ENCODE data around the gene PSMB7. TPM values are rescaled to one million over a fixed set of nuclear protein-coding genes. Genes with fewer than 3 reads are reported as not detected.
"Not testable (repeated sequence)": the region's sequence is repeated elsewhere in the genome, so short reads cannot be mapped to it uniquely, and the experiment has no call there.

The PSMB7 gene
- total RNA-seq, 1 donor, result 209 TPM

DNA sequence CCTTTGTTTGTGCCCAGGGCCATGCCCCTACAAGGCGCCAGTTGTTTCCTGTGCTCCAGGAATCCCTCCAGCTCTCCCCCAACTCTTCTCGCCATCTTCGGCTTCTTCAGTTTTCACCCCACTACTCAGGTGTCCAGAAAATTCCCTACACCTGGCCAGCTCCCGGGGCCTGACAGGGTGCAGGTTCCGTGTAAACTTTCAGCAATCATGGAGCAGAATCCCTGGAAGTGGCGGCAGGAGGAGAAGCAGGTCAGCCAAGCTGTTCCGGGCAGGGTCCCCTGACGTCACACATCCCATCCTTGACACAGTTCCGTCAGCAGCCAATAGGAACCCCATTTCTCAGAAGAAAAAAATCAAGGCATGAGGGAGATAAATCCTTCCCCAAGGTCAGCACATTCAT, 22.8 kb upstream of the PSMB7 start:
- no peak for TF ChIP-seq CTCF (IDR thresholded peaks at IDR 0.05; ENCODE audit: insufficient read depth, low read length)
- no peak overlapping the region for H3K4me3 ChIP-seq (ENCODE audit: low read depth, low read length)
- DNase-seq (ENCODE audit: low read depth), result no peak

DNA sequence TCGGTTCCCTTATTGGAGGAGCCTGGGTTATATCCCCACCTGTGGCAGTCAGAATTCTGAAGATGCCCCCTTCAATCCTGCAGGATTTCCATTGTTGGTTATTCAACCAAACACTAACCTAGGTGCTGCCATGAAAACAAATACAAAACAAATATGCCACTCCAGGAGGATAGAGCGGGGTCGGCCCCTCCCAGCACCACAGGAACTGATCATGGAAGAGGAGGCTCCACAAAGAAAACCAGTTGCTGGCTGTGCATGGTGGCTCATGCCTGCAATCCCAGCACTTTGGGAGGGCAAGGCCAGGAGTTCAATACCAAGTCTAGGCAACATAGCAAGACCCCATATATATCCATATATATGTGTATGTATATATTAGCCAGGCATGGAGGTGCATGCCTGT, 21.8 kb upstream of the PSMB7 start:
- H3K4me3 ChIP-seq (ENCODE audit: low read depth, low read length), result no peak overlapping the region
- DNase-seq (ENCODE audit: low read depth), result no peak
- TF ChIP-seq CTCF (IDR thresholded peaks at IDR 0.05; ENCODE audit: insufficient read depth, low read length), result no peak

GRCh38 chr9:124436320-124436719, 21.1 kb upstream of the PSMB7 start:
- TF ChIP-seq CTCF (IDR thresholded peaks at IDR 0.05; ENCODE audit: insufficient read depth, low read length), result no peak
- DNase-seq (ENCODE audit: low read depth), result no peak

DNA sequence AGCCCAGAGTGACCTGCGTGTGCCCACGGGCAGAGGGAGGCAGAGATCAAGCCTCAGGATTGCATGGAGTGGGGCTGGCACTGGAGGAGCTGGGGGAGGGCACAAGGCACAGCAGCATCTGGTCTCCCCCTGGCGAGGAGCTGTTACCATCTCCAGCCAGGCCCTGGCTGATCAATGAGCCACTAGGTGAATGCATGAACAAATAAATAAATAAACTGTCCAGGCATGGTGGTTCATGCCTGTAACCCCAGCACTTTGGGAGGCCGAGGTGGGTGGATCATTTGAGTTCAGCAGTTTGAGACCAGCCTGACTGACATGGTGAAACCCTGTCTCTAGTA, 14.3 kb upstream of the PSMB7 start:
- no peak overlapping the region for H3K4me3 ChIP-seq (ENCODE audit: low read depth, low read length)
- DNase-seq (ENCODE audit: low read depth), result no peak
- TF ChIP-seq CTCF (IDR thresholded peaks at IDR 0.05; ENCODE audit: insufficient read depth, low read length), result no peak

More at GRCh38 chr9:124436320-124436719, 21.1 kb upstream of the PSMB7 start:
- no peak overlapping the region for H3K4me3 ChIP-seq (ENCODE audit: low read depth, low read length)

DNA sequence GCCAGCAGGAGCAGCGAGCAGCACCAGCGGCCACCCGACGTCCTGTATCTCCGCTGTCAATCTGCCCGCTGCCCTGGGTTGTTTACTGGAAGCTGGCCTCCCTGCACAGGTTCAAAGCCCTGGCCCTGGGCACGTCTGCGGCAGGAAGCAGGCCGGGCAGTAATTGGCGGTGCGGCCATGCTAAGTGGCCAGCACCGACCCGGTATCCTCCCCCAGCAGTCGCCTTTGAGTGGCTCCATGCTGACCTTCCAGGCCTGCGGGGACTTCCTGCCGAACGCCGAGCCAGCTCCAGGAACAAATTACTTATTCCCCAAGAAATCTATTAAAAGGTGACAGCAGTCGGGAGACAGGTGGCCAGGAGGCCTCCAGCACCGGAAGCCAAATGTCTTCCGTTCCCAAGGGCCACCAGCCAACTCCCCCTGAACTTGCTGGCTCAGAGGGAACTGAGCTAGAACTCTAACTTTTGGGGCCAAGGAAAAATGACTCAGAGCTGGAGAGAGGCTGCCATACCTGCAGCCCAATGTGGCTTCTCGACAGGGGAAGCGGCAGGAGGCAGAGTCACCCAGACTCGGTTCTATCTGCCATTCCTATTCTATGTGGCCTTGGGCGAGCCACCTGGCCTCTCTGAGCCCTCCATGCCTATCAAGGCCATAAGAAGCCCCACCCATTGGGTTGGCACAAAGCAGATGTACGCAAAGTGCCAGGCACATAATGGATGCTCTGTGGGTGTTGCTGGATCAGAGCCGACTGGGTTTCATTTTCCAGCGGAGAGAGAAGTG, 13.7 kb upstream of the PSMB7 start:
- no peak overlapping the region for H3K4me3 ChIP-seq (ENCODE audit: low read depth, low read length)
- no peak for TF ChIP-seq CTCF (IDR thresholded peaks at IDR 0.05; ENCODE audit: insufficient read depth, low read length)
- no peak for DNase-seq (ENCODE audit: low read depth)

DNA sequence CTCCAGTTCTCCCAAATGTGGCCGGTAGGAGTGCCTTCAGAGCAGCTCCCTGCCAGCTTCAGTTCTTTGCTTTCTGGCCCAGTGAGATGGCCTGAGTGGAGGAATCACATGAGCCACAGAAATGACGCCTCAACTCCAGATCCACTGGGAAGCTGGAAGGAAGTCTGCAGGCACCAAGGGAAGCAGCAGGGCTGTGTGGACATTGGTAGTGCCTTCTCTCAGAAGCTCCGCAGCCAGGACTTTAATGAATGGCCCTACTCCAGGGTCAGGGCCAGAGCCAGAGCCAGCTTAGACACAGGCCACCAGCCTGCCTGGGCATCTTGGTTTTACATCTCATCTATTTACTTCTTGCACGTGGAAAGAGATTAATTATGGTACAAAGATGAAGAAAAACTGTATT, 12.0 kb upstream of the PSMB7 start:
- H3K4me3 ChIP-seq (ENCODE audit: low read depth, low read length), result no peak overlapping the region
- no peak for TF ChIP-seq CTCF (IDR thresholded peaks at IDR 0.05; ENCODE audit: insufficient read depth, low read length)
- no peak for DNase-seq (ENCODE audit: low read depth)

- no peak overlapping the region for H3K4me3 ChIP-seq (ENCODE audit: low read depth, low read length)
- DNase-seq (ENCODE audit: low read depth), result no peak
- no peak for TF ChIP-seq CTCF (IDR thresholded peaks at IDR 0.05; ENCODE audit: insufficient read depth, low read length)
Observed at GRCh38 chr9:124426361-124426760, 11.1 kb upstream of the PSMB7 start.

DNA sequence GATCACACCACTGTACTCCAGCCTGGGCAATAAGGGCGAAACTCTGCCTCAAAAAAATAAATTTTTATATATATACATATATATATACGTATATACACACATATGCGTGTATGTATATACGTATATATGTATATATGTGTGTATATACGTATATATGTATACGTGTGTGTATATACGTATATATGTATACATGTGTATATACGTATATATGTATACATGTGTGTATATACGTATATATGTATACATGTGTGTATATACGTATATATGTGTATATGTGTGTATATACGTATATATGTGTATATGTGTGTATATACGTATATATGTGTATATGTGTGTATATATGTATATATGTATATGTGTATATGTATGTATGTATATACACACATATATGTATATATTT, 10.5 kb upstream of the PSMB7 start:
- not testable (repeated sequence) for H3K4me3 ChIP-seq (ENCODE audit: low read depth, low read length); DNase-seq (ENCODE audit: low read depth)
